Measurements from ENCODE around the gene PLIN5. TPM values are rescaled to one million over a fixed set of nuclear protein-coding genes. Genes with fewer than 3 reads are reported as not detected.
A peak's percentile ranks its signal among the peaks of the same experiment; 100 is the strongest.

Gene PLIN5
- total and polyA plus RNA-seq, 2 of the 8 experiments (the other 6 are each of a cell fraction or from before 2014, with no cell fraction given), result 2.0 to 2.5 TPM

GRCh38 chr19:4474514-4475022 is 60.5 kb downstream of the PLIN5 start (continued):
- no peak for TF ChIP-seq JUND (IDR thresholded peaks at IDR 0.05; ENCODE audit: low read length)
- TF ChIP-seq TAF1 (IDR thresholded peaks at IDR 0.05; ENCODE audit: low read depth, low read length), result 0 out of 2 replicates have a peak, but pooled peaks have one; percentile 37
- TF ChIP-seq KDM5A (IDR thresholded peaks at IDR 0.05; ENCODE audit: low read length), result no peak
- no peak for TF ChIP-seq SAP30 (IDR thresholded peaks at IDR 0.05; ENCODE audit: insufficient read depth, insufficient replicate concordance, low read length)
- no peak for TF ChIP-seq NANOG (IDR thresholded peaks at IDR 0.05; ENCODE audit: insufficient read depth, low read depth, low read length, poor library complexity, severe bottlenecking)
- no peak for TF ChIP-seq KDM1A (IDR thresholded peaks at IDR 0.05; ENCODE audit: borderline replicate concordance, low read length)
- no peak for TF ChIP-seq MAFK (IDR thresholded peaks at IDR 0.05; ENCODE audit: low read depth, low read length)
- TF ChIP-seq CHD7 (IDR thresholded peaks at IDR 0.05; ENCODE audit: insufficient replicate concordance, low read length), result no peak
- TF ChIP-seq BRCA1 (IDR thresholded peaks at IDR 0.05; ENCODE audit: low read depth, low read length), result no peak
- TF ChIP-seq POLR2AphosphoS5 (IDR thresholded peaks at IDR 0.05; ENCODE audit: low read depth, low read length), result no peak
- no peak for TF ChIP-seq SP4 (IDR thresholded peaks at IDR 0.05; ENCODE audit: low read length)
- peak in 1 of 2 experiments; percentile 56; a peak in 1 of 4 replicates for TF ChIP-seq SIN3A (conservative IDR thresholded peaks at IDR 0.05 in 1 of 2, IDR thresholded peaks at IDR 0.05 in 1 of 2; ENCODE audit: low read depth in 1 of 2, low read length in 2 of 2)
